HCT116 (cell line): ENCODE results near the gene PELI1. TPM values are rescaled to one million over a fixed set of nuclear protein-coding genes. Genes with fewer than 3 reads are reported as not detected.

Experiments used
- ATAC-seq: fragments of 200-7000 bp; cut with Tn5 transposase; 2 replicates; pipeline ENCODE4 v1.9.1; 2020; ENCODE audit warnings: mild to moderate bottlenecking, moderate library complexity
- BruUV-seq: library from RNA; stranded (reverse); fragments of 400-500 nt; replicated peaks from 2 replicates; lab custom pipeline; 2021; lab: Mats Ljungman, UMichigan
- CTCF ChIA-PET: fragments of 300-600 bp; sonication (Branson Sonifier 250); formaldehyde crosslinking; loops from one replicate; lab custom pipeline; 2021; ENCODE audit warnings: antibody characterized with exemption; lab: Charles Lee
- POLR2A ChIA-PET: fragments of 300-600, 350-600 bp; sonication (Branson Sonifier 250); formaldehyde crosslinking; loops from one replicate; lab custom pipeline; 2021; ENCODE audit warnings: antibody characterized with exemption; lab: Charles Lee
- RAD21 ChIA-PET, 2 experiments: fragments of 300-600 bp; sonication (Branson Sonifier 250); formaldehyde crosslinking; loops; one replicate each; lab custom pipeline; 2023; ENCODE audit warnings: low total read pairs in 2 of 2; ENCODE audit not compliant: uncharacterized antibody in 2 of 2, unreplicated experiment in 2 of 2, low non-redundant PET in 1 of 2; lab: Charles Lee
- DNase-seq: peaks from one replicate; pipeline ENCODE4 v3.0.0-alpha.2; 2010; ENCODE audit warnings: low read depth, low spot score
- H2AFZ ChIP-seq: fragments of 200-600 bp; shearing (Covaris generic), sonication (generic); 2 replicates; pipeline ENCODE4 v1.6.1; 2017; ENCODE audit warnings: low read depth, mixed run types, mixed read lengths, antibody characterized with exemption, low read length; ENCODE audit not compliant: poor library complexity, severe bottlenecking
- H3K27ac ChIP-seq: 2 replicates; pipeline ENCODE4 v1.5.1; 2012; ENCODE audit warnings: low read depth, low read length
- H3K27me3 ChIP-seq: fragments of 200-600 bp; sonication (generic); 2 replicates; pipeline ENCODE4 v1.6.1; 2016; ENCODE audit warnings: mixed run types, low read length, mixed read lengths; ENCODE audit not compliant: insufficient read depth
- H3K36me3 ChIP-seq, 2 experiments: fragments of 200-500 bp in 1 of 2; fragments of 200-600 bp in 1 of 2; sonication (Bioruptor generic) in 1 of 2; sonication (generic) in 1 of 2; 2 replicates each; pipeline versions ENCODE4 v1.5.1 to v1.6.1; 2014 to 2016; ENCODE audit warnings: low read length in 2 of 2, inconsistent platforms in 1 of 2, mixed read lengths in 1 of 2, mixed run types in 1 of 2; ENCODE audit not compliant: insufficient read depth in 2 of 2, control insufficient read depth in 1 of 2
- H3K4me1 ChIP-seq, 2 experiments: fragments of 200-600 bp in 1 of 2; sonication (generic) in 1 of 2; 2 replicates each; pipeline versions ENCODE4 v1.5.1 to v1.6.1; 2012 to 2017; ENCODE audit warnings: low read length in 2 of 2, inconsistent platforms in 1 of 2, mild to moderate bottlenecking in 1 of 2, mixed read lengths in 1 of 2, mixed run types in 1 of 2, moderate library complexity in 1 of 2; ENCODE audit not compliant: insufficient read depth in 2 of 2, control insufficient read depth in 1 of 2
- H3K4me2 ChIP-seq: fragments of 200-600 bp; sonication (generic); 2 replicates; pipeline ENCODE4 v1.6.1; 2017; ENCODE audit warnings: mixed run types, low read length, mixed read lengths
- H3K4me3 ChIP-seq, 2 experiments: fragments of 200-600 bp in 1 of 2; sonication (generic) in 1 of 2; replicated peaks in 1 of 2; 2 replicates each; pipeline ENCODE4 v1.5.1; 2011 to 2016; ENCODE audit warnings: low read length in 2 of 2, control low read depth in 1 of 2, low read depth in 1 of 2, mild to moderate bottlenecking in 1 of 2, mixed read lengths in 1 of 2, mixed run types in 1 of 2
- H3K79me2 ChIP-seq: fragments of 200-600 bp; sonication (generic); 2 replicates; pipeline ENCODE4 v1.6.1; 2017; ENCODE audit warnings: mild to moderate bottlenecking, mixed run types, low read length, moderate library complexity, mixed read lengths; ENCODE audit not compliant: insufficient read depth
- H3K9ac ChIP-seq: fragments of 200-600 bp; sonication (generic); 2 replicates; pipeline ENCODE4 v1.6.1; 2016; ENCODE audit warnings: low read length, mixed read lengths
- H3K9me2 ChIP-seq: fragments of 200-600 bp; sonication (generic), shearing (Covaris generic); 2 replicates; pipeline ENCODE4 v1.6.1; 2017; ENCODE audit warnings: mixed run types, mild to moderate bottlenecking, moderate library complexity; ENCODE audit not compliant: insufficient read depth
- H3K9me3 ChIP-seq, 2 experiments: fragments of 200-500 bp in 1 of 2; fragments of 200-600 bp in 1 of 2; sonication (Bioruptor generic) in 1 of 2; sonication (generic) in 1 of 2; 2 replicates each; pipeline ENCODE4 v1.6.1; 2014 to 2017; ENCODE audit warnings: low read length in 2 of 2, mixed read lengths in 2 of 2, inconsistent platforms in 1 of 2, low read depth in 1 of 2, mild to moderate bottlenecking in 1 of 2, mixed run types in 1 of 2, moderate library complexity in 1 of 2; ENCODE audit not compliant: control insufficient read depth in 1 of 2, insufficient read depth in 1 of 2
- H4K20me1 ChIP-seq: fragments of 200-600 bp; sonication (generic), shearing (Covaris generic); 2 replicates; pipeline ENCODE4 v1.6.1; 2017; ENCODE audit warnings: mixed run types, mild to moderate bottlenecking, moderate library complexity; ENCODE audit not compliant: insufficient read depth
- CTCF ChIP-seq, 3 experiments: fragments of 200-600 bp in 1 of 3; sonication (generic) in 1 of 3; IDR thresholded peaks in 2 of 3; conservative IDR thresholded peaks in 1 of 3; 2 replicates each; pipeline ENCODE4 v1.5.1; 2012 to 2017; ENCODE audit warnings: low read depth in 2 of 3, low read length in 2 of 3, antibody characterized with exemption in 1 of 3, borderline replicate concordance in 1 of 3, control low read depth in 1 of 3, mild to moderate bottlenecking in 1 of 3, mixed read lengths in 1 of 3, mixed run types in 1 of 3, moderate library complexity in 1 of 3; ENCODE audit not compliant: insufficient read depth in 1 of 3
- REST ChIP-seq: IDR thresholded peaks from 2 replicates; pipeline ENCODE4 v1.6.1; 2012; ENCODE audit warnings: low read depth
- SIN3A ChIP-seq: IDR thresholded peaks from 2 replicates; pipeline ENCODE4 v1.6.1; 2012; ENCODE audit warnings: low read depth
- SRF ChIP-seq: IDR thresholded peaks from 2 replicates; pipeline ENCODE4 v1.6.1; 2012; ENCODE audit warnings: low read depth
- YY1 ChIP-seq: IDR thresholded peaks from 2 replicates; pipeline ENCODE4 v1.6.1; 2011; ENCODE audit warnings: low read length, low read depth, moderate library complexity, mild to moderate bottlenecking; ENCODE audit not compliant: insufficient replicate concordance; ENCODE audit errors: extremely low read depth
- intact Hi-C: fragments of 100-400 bp; cut with micrococcal nuclease; formaldehyde crosslinking; loops from 2 replicates; pipeline ENCODE4 v1.10.0; 2022
- total RNA-seq: library from RNA; stranded (reverse); gene quantifications from one replicate; pipeline ENCODE4 v1.2.1, GENCODE V29; 2021; ENCODE audit not compliant: unreplicated experiment

PELI1 gene
- total RNA-seq, 1 experiment from 2014 or later: 7.9 TPM

GRCh38 chr2:64114063-64114911 lies 29.9 kb downstream of the PELI1 start:
- H3K4me1 ChIP-seq: no peaks in the 10 kb centered on the region
- no peaks in the 10 kb centered on the region for H3K9me3 ChIP-seq
- no peaks in the 10 kb centered on the region for H3K79me2 ChIP-seq
- H3K27me3 ChIP-seq: no peaks in the 10 kb centered on the region
- H3K9me2 ChIP-seq: no peaks in the 10 kb centered on the region
- no peak for TF ChIP-seq SRF
- no peak for TF ChIP-seq YY1
- no peak for TF ChIP-seq CTCF (IDR thresholded peaks at IDR 0.05 in 2 of 3, conservative IDR thresholded peaks at IDR 0.05 in 1 of 3; ENCODE audit: borderline replicate concordance in 1 of 3, insufficient read depth in 1 of 3, low read depth in 2 of 3, low read length in 2 of 3)
- TF ChIP-seq SIN3A: no peak
- no peak for TF ChIP-seq REST
- DNase-seq (no peak), ATAC-seq (no peak)
- no peaks in the 10 kb centered on the region for H4K20me1 ChIP-seq
- ChIA-PET CTCF (no interaction called here), POLR2A (no interaction called here), RAD21 (no interaction called here)
- H2AFZ ChIP-seq: no peak overlapping the region
- no peak overlapping the region for H3K4me2 ChIP-seq
- intact Hi-C loops: no loop called here
- no TSS peak for BruUV-seq
- H3K4me3 ChIP-seq: no peak overlapping the region
- H3K9ac ChIP-seq: no peak overlapping the region
- no peak overlapping the region for H3K27ac ChIP-seq
- no peaks in the 10 kb centered on the region for H3K36me3 ChIP-seq
